NT2/D1 (cell line): ENCODE measurements around the gene PRIMA1.

Experiments used
- DNase-seq: peaks from one replicate; pipeline ENCODE4 v3.0.0-alpha.2; 2011; ENCODE audit warnings: low read depth, low spot score
- H3K27me3 ChIP-seq: 2 replicates; pipeline ENCODE4 v1.6.0; 2011; ENCODE audit warnings: mild to moderate bottlenecking; ENCODE audit not compliant: insufficient read length, insufficient read depth
- H3K36me3 ChIP-seq: 2 replicates; pipeline ENCODE4 v1.6.1; 2011; ENCODE audit warnings: mild to moderate bottlenecking, low read length, mixed read lengths; ENCODE audit not compliant: insufficient read depth, insufficient read length
- H3K4me1 ChIP-seq: 2 replicates; pipeline ENCODE4 v1.5.1; 2011; ENCODE audit not compliant: insufficient read depth, insufficient read length
- H3K4me3 ChIP-seq: 2 replicates; pipeline ENCODE4 v1.5.1; 2011; ENCODE audit warnings: low read depth; ENCODE audit not compliant: insufficient read length
- H3K9ac ChIP-seq: 2 replicates; pipeline ENCODE4 v1.6.0; 2011; ENCODE audit warnings: low read depth; ENCODE audit not compliant: insufficient read length
- H3K9me3 ChIP-seq: 2 replicates; pipeline ENCODE4 v1.5.1; 2011; ENCODE audit warnings: mild to moderate bottlenecking, low read length; ENCODE audit not compliant: insufficient read depth
- SUZ12 ChIP-seq: IDR thresholded peaks from 2 replicates; pipeline ENCODE4 v1.6.1; 2011; ENCODE audit not compliant: insufficient read length, insufficient read depth; ENCODE audit errors: extremely low read depth
- YY1 ChIP-seq: IDR thresholded peaks from 2 replicates; pipeline ENCODE4 v1.6.1; 2011; ENCODE audit not compliant: insufficient read length, insufficient read depth
- ZNF274 ChIP-seq: IDR thresholded peaks from 2 replicates; pipeline ENCODE4 v1.6.1; 2011; ENCODE audit warnings: mild to moderate bottlenecking, low read depth, low read length

PRIMA1 gene

DNA sequence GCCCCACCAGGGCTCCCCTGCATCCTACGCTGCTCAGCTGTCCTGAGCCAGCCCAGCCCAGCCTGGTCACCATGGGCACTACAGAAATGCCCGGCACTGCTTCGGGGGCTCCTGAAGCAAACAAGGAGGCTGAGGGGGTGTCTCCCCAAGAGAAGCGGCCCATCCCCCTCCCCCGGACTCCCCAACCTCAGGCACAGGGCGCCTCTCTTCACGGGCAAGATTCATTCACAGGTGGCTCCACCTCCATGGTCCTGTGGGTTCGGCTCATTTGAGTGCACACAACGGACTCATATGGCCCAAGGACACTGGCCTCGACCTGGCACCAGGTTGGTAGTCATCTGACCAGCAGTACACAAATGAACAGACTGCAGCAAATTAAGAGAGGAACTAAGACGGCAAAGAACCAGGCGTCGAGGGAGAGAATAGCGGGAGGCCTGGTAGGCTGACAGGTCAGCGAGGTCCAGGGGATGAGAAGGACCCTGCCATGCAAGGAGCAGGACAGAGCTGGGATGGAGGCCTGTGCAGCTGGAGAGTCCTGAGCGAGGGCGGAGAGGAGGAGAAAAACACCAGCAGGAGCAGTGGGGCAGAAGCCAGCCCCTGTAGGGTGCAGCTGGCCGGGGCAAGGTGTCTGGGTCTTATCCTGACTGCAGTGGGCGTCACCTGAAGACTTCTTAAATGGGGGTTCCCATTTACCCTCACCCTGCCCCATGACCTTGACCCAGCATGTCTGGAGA is 60.2 kb downstream of the PRIMA1 start:
- Histone ChIP-seq H3K4me1 (peaks cover 7% of the 10 kb centered on the region), H3K27me3 (no peaks in the 10 kb centered on the region), H3K4me3 (no peak overlapping the region), H3K36me3 (no peaks in the 10 kb centered on the region), H3K9me3 (no peaks in the 10 kb centered on the region), H3K9ac (no peak overlapping the region)
- TF ChIP-seq YY1 (no peak), SUZ12 (no peak)
- no peak for DNase-seq

- H3K9me3 ChIP-seq = no peaks in the 10 kb centered on the region
- H3K9ac ChIP-seq = no peak overlapping the region
- DNase-seq = no peak
- no peaks in the 10 kb centered on the region for H3K36me3 ChIP-seq
- no peaks in the 10 kb centered on the region for H3K27me3 ChIP-seq
- TF ChIP-seq ZNF274 (no peak), SUZ12 (no peak), YY1 (no peak)
- no peak overlapping the region for H3K4me3 ChIP-seq
- peaks cover 5% of the 10 kb centered on the region for H3K4me1 ChIP-seq
Observed at GRCh38 chr14:93727039-93727740, 61.1 kb downstream of the PRIMA1 start.

DNA sequence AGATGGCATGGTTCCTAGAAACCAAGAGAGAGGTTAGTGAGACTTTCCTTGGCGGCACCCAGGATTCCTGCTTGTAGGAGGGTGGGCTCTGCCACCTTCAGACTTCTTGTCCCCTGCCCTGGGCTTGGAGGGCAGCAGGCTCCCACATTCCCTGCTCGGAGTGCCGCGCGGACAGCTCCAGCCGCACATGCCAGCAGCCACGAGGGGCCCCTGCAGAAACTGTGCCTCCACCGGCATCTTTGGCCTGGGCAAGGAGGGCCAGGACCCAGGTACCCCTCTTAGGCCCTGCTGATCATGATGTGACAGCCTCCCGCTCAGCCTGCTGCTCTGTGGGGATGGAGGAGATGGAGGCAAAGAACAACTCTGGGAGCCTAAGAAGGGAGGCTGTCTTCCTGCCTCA is 62.3 kb downstream of the PRIMA1 start:
- peaks cover 5% of the 10 kb centered on the region for H3K4me1 ChIP-seq
- H3K27me3 ChIP-seq = no peaks in the 10 kb centered on the region
- TF ChIP-seq ZNF274 = no peak
- no peak for TF ChIP-seq SUZ12
- TF ChIP-seq YY1 = no peak
- H3K9ac ChIP-seq = no peak overlapping the region
- no peak overlapping the region for H3K4me3 ChIP-seq
- no peaks in the 10 kb centered on the region for H3K9me3 ChIP-seq
- DNase-seq = no peak
- H3K36me3 ChIP-seq = no peaks in the 10 kb centered on the region

GRCh38 chr14:93725002-93725582 is 63.2 kb downstream of the PRIMA1 start:
- Histone ChIP-seq H3K4me3 (no peak overlapping the region), H3K4me1 (peaks cover 5% of the 10 kb centered on the region), H3K9ac (no peak overlapping the region), H3K27me3 (no peaks in the 10 kb centered on the region), H3K36me3 (no peaks in the 10 kb centered on the region), H3K9me3 (no peaks in the 10 kb centered on the region)
- DNase-seq = no peak
- TF ChIP-seq YY1 = no peak
- TF ChIP-seq ZNF274 = no peak
- no peak for TF ChIP-seq SUZ12

GRCh38 chr14:93723001-93723400 is 65.3 kb downstream of the PRIMA1 start:
- Histone ChIP-seq H3K36me3 (no peaks in the 10 kb centered on the region), H3K4me1 (peaks cover 5% of the 10 kb centered on the region), H3K4me3 (no peak overlapping the region), H3K9me3 (no peaks in the 10 kb centered on the region), H3K9ac (no peak overlapping the region), H3K27me3 (no peaks in the 10 kb centered on the region)
- no peak for TF ChIP-seq SUZ12
- no peak for TF ChIP-seq ZNF274
- no peak for TF ChIP-seq YY1
- no peak for DNase-seq

- H3K27me3 ChIP-seq = no peaks in the 10 kb centered on the region
- no peak for TF ChIP-seq SUZ12
- TF ChIP-seq YY1 = no peak
- no peak for TF ChIP-seq ZNF274
- no peak for DNase-seq
Observed at GRCh38 chr14:93720981-93721483, 67.3 kb downstream of the PRIMA1 start.

More at GRCh38 chr14:93720981-93721483, 67.3 kb downstream of the PRIMA1 start:
- Histone ChIP-seq H3K36me3 (no peaks in the 10 kb centered on the region), H3K9ac (no peak overlapping the region), H3K4me3 (no peak overlapping the region), H3K9me3 (no peaks in the 10 kb centered on the region), H3K4me1 (no peaks in the 10 kb centered on the region)
